Measurements from ENCODE around the gene FRAT1.

DNA sequence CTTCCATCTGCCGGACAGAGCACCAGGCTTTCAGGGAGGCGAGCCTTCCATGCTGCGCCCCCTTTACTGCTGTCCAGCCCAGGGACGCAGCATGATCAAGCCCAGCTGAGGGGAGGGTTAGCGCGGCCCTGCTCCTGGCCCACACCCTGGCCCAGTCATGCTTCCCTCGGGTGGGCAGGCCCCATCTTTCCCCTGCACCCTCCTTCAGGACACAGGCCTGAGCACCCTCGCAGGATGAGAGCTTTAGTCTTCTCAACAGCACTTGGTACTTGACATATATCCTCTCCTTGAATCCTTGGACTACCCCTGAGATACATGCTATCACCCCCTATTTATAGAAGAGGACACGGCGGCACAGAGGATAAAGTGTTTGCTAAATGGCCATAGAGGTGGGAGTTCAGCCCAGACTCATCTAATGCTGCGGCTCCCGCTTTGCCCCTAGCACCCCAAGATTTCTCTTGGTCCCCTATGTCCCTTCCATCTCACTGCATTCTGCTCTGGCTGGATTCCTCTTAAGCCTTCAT lies 48.1 kb downstream of the FRAT1 start:
- no peak for TF ChIP-seq POLR2A (IDR thresholded peaks at IDR 0.05)
- no peak for TF ChIP-seq CTCF (IDR thresholded peaks at IDR 0.05)
- no peak for TF ChIP-seq EP300 (IDR thresholded peaks at IDR 0.05)
